ENCODE results near the gene PHAF1. TPM values are rescaled to one million over a fixed set of nuclear protein-coding genes. Genes with fewer than 3 reads are reported as not detected.
"Not testable (repeated sequence)": the region's sequence is repeated elsewhere in the genome, so short reads cannot be mapped to it uniquely, and the experiment has no call there.

PHAF1 gene
- total RNA-seq, 1 experiment from 2014 or later = 15.4 TPM

DNA sequence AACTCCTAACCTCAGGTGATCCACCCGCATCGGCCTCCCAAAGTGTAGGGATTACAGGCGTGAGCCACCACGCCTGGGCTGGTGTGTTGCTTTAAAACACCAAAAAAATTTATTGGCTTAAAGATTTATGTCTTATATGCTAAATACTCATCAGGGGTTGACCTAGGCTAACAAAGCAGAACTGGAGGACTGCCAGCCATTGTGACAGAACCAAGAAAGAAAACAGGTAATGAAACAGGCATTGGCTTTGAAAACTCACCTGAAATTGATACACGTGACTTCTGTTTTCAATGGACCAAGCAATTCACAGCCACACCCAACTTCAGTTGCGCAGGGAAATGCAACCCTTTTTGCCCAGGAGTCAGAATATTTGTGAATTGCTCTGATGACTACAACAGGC is 4.9 kb upstream of the PHAF1 start:
- DNase-seq (ENCODE audit: low spot score) = no peak

DNA sequence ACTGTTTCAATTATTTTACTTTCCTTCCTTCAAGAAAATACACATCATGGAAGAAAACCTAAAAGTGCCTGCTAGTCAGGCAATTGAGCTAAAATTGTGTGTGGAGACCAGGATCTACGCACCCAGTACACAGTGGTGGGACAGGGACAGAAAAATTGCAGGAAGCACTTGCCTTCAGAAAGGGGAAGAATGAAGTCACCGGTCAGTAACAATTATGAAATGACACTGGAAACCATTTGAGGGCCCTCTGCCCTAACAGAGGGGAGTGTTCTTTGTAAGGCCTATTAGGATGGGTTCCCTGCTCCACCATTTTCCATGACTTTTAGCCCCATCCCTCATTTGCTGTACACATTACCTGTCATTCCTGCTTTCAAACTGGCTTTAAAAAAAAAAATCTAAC is 4.5 kb upstream of the PHAF1 start:
- DNase-seq (ENCODE audit: low spot score) = no peak

DNA sequence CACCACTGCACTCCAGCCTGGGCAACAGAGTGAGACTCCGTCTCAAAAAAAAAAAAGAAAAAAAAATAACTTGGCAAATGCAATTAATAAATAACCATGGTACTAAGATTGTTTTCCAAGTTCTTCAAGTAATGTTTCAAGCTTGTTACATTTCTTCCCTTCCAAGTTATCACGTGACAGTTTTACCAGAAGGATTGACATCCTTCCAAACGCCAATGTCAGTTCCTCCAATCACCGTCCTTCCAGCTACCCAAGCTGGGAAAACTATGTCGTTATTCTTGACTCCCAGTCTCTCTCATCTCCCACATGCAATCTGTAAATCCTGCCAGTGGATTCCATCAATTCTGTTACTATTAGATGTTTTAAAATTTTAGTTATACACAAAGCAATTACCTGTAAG is 3.9 kb upstream of the PHAF1 start:
- no peak for DNase-seq (ENCODE audit: low spot score)

DNA sequence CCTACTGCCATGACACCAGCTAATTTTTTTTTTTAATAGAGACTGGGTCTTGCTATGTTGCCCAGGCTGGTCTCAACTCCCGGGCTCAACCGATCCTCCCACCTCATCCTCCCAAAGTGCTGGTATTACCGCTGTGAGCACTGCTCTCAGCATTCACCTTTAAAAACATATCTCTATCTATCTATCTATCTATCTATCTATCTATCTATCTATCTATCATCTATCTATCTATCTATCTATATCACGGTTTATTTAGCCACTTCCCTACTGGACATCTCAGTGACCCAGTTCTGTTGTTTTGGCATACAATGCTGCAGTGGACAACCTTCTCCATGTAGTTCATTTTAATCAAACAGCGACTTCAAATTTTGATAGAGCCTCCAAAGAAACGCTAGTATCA is 1.3 kb upstream of the PHAF1 start:
- no peak for DNase-seq (ENCODE audit: low spot score)

DNA sequence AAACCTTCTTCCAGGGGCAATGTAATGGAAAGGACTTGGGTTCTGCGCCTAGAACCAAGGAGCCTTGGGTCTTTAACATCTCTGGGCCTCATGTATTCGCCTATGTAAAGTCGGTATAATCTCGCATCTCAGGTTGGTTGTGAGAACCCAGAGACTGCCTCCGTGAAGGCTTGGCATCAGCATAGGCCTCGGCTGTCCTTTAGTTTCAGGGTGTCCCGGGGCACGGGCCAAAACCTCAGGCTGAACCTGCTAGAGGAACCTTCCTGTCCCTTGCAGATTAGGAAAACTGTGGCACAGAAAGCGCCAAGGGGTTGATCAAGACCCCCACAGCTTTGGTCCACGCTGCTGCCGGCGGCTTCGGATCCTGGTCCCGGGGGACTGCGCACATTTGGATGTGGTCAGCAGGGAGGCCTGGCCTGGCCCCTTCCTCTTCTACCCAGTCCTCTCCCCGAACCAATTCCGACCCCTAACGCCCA is 772 bp upstream of the PHAF1 start:
- DNase-seq (ENCODE audit: low spot score) = no peak

DNA sequence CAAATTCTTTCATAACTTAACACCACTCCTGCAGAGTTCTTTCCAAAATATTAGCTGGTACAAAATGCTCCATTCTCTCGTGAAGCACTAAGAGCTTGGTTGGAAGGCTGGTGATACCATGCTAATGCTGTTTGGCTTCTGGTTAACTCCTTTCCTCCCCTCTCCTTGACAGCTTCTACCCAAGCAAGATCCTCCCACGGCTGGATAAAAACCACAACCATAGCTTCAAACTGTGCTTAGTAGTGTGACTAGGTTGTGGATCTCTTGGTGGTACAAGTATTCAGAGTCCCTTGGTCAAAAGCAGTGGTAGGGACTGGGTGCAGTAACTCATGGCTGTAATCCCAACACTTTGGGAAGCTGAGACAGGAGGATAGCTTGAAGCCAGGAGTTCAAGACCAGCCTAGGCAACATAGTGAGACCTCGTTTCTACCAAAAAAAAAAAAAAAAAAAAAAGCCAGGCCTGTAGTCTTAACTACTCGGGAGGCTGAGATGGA is 2.3 kb downstream of the PHAF1 start:
- DNase-seq (ENCODE audit: low spot score) = no peak

DNA sequence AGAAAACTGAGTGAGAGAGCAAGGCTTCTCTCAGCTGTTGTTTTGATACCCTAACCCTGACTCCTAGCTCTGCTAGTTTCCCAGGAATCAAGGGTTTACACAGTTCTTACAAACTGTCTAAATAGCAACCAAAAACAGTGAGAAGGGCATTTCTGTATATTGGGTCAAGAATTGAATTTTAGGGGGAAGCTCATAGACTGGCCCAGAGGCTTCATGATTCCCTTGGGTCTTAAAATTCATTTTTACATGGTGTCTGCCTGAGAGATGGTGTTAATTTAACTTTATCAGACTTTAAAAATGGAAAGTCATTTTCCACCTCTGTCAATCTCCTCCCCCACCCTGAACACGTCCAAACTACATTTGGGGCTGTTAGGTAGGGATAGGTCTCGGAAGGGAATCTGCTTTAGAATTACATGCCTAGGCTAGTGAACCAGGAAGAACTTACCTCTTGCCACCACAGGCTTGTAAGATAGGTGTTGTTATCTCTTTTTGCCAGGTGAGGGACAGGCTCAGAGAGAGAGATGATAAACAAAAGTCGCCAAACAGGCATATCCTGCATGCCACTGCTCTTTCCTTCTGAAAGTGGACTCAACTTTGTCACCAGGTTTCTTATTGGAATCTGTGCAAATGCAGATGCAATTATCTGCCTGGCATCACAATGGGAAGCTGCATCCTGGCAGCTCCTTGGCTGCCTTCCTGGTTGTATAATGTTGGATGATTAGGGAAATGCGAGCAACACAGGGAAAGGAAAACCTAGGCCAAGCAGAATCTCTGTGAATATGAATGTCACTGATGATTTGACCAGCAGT is 3.1 kb downstream of the PHAF1 start:
- DNase-seq (ENCODE audit: low spot score) = peak; percentile 54

DNA sequence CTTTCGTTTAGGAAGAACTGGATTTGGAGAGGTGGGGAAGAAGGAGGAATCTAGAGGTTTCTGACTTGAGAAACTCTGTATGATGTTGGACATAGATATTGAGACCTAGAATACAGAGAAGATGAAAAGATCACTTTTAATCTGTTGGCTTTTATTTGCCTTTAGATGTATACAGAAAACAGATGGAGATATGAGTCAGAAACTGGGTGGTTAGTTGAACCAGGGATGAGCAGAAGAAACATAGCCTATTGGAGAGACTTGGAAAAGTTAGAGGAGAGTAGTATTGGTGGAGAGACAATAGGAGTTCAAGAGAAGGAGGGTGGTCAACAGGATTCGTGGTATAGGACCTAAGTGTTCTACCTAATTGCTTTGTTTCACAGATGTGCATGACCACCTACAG is 5.1 kb downstream of the PHAF1 start:
- no peak for DNase-seq (ENCODE audit: low spot score)

DNA sequence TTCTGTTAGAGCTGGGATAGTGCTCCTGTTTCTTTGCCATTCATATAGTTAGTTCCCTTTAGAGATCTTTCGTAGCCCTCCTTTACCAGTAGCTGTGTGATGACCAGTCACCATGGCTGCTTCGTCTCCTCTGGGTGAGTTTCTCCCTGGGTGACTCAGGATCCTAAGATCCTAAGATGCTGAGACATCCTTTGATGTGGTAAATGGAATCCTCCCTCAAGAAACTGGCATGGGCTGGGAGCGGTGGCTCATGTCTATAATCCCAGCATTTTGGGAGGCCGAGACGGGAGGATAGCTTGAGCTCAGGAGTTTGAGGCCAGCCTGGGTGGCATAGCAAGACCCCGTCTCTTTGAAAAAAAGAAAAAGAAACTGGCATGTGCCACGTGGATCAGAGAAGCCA is 5.9 kb downstream of the PHAF1 start:
- no peak for DNase-seq (ENCODE audit: low spot score)

DNA sequence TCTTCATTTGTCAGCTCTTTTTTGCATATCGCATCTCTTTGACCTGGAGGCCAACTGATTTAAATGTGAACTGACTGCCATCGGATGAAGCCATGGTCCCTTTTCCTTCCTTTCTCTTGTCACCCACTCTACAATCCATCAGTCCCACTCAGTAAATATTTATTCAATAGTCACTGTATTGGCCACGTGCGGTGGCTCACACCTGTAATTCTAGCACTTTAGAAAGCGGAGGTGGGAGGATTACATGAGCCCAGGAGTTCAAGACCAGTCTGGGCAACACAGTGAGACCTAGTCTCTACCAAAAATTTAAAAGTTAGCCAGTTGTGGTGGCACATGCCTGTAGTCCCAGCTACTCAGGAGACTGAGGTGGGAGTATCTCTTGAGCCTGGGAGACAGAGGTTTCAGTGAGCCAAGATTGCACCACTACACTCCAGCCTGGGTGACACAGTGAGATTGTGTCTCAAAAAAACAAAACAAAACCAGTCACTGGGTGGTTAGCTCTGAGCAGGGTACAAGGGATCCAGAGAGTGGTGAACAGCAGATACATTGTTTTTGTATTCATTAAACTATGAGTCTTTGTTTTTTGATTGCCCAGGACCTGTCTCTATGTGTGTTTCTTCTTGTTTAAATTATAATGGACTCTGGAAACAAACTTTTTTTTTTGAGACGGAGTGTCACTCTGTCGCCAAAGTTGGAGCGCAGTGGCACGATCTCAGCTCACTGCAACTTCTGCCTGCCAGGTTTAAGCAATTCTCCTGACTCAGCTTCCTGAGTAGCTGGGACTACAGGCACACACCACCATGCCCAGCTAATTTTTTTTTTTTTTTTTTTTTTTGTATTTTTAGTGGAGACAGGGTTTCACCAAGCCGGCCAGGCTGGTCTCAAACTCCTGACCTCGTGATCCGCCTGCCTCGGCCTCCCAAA is 6.9 kb downstream of the PHAF1 start:
- DNase-seq (ENCODE audit: low spot score) = no peak

DNA sequence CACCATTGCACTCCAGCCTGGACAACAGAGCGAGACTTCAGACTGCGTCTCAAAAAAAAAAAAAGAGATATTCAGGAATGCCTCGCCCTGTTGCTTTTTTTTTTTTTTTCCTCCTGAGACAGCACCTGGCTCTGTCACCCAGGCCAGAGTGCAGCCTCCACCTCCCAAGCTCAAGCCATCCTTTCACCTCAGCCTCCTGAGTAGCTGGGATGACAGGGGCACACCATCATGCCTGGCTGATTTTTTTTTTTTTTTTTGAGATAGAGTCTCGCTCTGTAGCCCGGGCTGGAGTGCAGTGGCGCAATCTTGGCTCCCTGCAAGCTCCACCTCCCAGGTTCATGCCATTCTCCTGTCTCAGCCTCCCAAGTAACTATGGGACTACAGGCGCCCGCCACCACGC is 8.0 kb downstream of the PHAF1 start:
- DNase-seq (ENCODE audit: low spot score) = no peak

DNA sequence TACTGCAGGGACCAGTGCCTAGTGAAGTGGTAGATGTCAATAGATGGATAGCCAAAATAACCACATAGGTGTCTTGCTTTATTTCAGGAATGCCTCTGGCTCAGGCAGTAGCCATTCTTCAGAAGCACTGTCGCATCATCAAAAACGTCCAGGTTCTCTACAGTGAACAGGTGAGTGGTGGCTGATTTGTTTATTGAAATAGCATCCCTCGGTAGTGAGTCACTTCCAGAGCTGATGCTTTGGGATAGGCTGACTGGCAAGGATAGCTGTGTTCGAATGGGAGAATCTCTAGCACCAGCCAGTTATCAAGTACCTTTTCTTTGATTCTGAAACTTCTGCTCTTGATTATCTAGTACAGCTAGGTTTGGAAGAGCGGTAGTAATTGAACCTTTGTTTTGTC is 10.3 kb downstream of the PHAF1 start:
- DNase-seq (ENCODE audit: low spot score) = no peak

DNA sequence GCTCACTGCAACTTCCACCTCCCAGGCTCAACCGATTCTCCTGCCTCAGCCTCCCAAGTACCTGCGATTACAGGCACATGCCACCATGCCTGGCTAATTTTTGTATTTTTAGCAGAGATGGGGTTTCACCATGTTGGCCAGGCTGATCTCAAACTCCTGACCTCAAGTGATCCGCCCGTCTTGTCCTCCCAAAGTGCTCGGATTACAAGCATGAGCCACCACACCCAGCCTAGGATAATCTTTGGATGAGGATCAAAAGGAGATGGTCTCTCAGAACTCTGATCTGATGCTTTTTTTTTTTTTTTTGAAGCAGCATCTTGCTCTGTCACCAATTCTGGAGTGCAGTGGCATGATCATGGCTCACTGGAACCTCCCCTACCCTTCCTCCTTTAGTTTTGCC is 13.1 kb downstream of the PHAF1 start:
- DNase-seq (ENCODE audit: low spot score) = not testable (repeated sequence)

DNA sequence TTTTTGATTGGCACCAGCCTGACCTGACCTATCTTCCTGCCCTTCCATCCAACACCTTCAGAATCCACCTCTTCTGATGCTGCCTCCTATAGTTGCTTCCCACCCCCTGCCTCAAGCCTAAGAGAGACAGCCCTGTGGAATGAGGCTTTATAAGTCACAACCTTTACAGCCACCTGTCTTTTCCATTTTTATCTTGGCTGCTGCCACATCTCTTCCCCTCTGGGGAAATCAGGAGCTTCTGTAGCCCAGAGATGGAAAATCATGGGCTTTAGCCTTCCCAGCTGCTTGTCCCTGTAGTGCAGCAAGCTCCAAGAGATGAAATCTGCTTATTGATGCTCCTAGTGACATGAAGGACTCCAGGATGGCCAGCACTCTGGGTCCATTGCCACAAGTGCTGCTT is 18.7 kb downstream of the PHAF1 start:
- no peak for DNase-seq (ENCODE audit: low spot score)

DNA sequence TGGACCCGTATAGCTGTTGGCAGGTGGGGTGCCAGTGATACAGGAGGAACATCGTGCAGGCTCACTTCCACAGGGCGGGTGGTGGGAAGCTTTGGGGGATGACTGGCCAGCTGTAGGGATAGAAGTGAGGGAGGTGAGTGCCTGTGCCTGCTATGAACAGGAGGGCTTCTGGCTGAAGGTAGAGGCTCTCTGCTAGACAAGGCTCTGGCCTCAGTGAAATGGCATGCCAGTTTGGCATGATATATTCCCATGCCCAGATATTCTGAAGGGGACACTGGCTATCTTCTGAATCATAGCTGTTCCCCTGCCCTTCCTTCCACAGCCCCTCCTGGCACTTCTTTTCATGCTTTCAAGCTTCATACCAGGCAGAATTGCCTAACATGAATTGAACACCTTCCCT is 19.1 kb downstream of the PHAF1 start:
- no peak for DNase-seq (ENCODE audit: low spot score)

DNA sequence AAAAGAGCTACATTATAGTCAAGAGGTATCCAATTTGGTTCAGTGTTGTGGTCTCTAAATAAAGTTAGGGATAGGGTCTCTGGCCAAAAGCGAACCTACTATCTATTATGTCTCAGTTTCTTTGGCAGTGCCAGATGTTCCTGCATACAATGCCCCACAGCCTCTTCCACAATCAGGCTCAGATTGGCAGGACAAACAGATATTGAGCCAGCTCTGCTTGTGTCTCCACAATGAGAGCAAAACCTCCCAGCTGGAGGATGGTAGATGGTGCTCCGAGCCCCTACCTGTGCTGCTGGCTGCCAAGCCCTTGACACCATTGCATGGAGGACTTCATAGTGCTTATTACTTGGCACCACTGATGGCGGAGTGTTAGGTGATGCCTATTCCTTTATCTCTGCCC is 19.7 kb downstream of the PHAF1 start:
- DNase-seq (ENCODE audit: low spot score) = no peak

DNA sequence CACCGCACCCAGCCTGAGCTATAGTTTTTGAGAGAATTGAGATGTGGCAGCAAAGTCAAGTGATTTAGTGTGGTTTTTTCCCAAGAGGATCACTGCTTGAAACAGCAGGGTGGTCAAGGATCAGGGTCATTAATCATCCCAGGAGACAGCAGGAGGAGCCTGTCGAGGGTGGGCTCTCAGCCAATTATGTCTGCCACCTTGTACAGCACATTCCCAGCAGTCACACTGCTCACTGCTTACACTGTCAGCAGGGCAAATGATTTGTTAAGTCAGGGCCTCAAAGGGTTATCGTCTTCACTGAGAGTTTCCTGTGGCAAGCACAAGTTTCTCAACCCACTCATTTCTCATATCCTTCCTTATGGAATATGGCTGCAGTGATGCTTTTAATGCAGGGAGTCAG is 27.9 kb downstream of the PHAF1 start:
- DNase-seq (ENCODE audit: low spot score) = no peak

DNA sequence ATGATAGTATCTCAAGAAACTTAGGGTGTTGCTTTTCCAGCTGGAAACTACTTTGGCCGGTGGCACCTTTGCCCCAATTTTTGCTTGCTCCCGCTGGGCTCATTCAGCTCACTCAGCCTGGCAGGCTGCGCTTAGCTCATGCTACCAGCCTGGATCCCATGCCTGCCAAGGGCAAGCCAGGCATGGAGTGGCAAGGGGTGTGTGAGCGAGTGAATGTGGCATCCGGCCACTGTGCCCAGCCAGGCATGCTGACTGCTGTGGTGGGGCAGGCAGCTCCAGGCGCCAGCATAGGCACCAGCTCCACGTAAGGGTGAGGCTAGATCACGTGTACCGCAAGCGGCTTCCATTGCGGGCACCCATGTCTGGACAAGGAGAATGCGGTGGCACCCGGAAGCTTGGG is 31.6 kb downstream of the PHAF1 start:
- no peak for DNase-seq (ENCODE audit: low spot score)

DNA sequence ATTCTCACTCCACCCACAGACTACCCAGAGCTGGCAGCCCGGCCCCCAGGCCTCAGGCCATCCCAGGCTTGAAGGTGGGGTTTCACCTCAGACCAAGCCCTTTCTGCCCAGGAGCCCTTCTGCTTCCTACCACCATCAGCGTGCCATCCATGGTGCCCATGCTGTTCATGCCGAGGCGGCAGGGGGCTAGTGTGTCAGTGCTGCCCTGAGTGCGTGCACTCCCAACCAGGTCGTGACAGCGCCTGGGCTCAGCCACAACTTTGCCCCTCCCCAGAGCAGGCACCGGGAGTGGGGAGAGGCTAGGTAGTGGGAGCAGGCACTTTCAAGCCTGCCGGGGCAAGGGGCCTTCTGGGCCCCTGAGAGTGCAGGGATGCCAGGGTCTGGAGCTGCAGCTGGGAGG is 32.6 kb downstream of the PHAF1 start:
- no peak for DNase-seq (ENCODE audit: low spot score)

DNA sequence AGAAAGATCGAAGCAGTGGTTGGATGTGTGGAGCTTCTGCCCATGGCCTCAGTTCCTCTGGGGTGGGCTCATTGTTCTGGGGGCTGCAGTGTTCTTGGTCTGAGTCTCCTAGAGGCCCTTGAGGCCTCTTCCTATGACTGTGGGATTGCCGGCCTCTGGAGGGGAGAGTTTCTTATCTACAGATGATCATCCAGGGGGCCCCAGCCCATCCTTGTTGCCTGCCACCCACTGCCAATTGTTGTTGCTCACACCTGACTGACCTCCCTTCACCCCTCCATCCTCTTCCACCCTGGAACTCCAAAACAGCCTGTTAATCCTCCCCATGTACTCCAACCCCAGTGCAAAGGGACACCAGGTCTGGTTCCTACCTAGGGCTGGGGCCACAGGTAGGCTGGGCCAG is 35.2 kb downstream of the PHAF1 start:
- no peak for DNase-seq (ENCODE audit: low spot score)

DNA sequence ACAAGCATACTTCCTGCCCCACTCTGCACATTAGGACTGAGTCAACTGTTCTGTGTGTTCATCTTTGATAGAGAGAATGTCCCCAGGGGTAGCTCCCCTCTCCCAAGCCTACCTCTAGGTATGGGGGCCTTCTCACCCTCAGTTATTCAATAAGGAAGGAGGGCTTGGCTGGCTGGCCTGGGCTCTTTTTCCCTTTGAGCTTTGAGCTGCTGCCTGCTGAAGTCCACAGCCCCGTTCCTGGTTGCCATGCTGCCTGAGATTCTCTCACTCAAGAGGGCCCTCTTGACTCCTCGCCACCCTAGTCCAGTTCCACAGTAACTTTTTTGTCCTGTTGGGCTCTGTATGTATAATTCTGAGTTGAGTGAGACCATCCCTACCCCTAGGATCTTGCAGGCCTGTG is 36.0 kb downstream of the PHAF1 start:
- no peak for DNase-seq (ENCODE audit: low spot score)

DNA sequence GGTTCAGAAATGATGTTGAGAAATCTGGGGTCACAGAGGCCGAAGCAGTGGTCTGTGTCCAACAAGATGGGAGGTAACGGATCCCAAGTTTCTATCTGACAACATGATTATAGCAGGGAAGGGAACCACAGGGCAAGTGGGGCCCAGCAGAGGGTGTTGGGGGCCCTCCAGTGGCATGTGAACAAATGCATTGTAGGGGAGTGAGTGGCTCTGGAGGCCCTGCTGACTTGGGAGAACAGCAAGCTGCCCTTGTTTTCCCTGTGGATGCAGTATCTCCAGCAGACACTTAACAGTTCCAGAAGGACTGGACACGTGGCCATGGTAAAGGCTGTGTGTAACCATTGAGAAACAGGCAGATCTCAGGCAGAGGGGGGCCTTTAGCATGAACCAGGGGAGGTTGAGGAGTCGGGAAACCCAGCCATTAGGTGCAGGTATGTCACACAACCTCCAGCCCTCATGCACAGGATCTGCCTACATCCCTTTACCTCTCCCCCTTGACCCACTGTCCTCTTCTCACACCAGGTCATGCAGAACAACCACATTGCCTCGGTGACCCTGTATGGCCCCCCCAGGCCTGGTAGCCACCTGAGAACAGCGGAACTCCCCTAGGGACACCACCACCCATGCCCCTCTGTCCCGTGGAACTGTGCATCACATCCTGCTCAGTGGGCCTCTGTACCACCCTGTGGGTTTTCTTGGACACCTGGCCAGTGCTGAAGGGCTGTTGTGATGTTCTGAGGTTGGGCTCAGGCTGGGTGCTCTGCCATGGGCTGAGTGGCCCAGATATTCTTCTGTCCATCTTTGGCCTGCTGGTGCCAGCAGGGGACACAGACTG is 37.0 kb downstream of the PHAF1 start:
- DNase-seq (ENCODE audit: low spot score) = no peak

All from HT-29 (cell line).